ENCODE measurements around the gene ALOX15.

- TF ChIP-seq, protein P1, sequence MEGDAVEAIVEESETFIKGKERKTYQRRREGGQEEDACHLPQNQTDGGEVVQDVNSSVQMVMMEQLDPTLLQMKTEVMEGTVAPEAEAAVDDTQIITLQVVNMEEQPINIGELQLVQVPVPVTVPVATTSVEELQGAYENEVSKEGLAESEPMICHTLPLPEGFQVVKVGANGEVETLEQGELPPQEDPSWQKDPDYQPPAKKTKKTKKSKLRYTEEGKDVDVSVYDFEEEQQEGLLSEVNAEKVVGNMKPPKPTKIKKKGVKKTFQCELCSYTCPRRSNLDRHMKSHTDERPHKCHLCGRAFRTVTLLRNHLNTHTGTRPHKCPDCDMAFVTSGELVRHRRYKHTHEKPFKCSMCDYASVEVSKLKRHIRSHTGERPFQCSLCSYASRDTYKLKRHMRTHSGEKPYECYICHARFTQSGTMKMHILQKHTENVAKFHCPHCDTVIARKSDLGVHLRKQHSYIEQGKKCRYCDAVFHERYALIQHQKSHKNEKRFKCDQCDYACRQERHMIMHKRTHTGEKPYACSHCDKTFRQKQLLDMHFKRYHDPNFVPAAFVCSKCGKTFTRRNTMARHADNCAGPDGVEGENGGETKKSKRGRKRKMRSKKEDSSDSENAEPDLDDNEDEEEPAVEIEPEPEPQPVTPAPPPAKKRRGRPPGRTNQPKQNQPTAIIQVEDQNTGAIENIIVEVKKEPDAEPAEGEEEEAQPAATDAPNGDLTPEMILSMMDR (IDR thresholded peaks at IDR 0.05; ENCODE audit: insufficient read depth, low read length, poor library complexity, severe bottlenecking): no peak
- no peak for TF ChIP-seq EZH2phosphoT487 (conservative IDR thresholded peaks at IDR 0.05; ENCODE audit: low read length)
Measured at GRCh38 chr17:4582101-4582501, 59.4 kb downstream of the ALOX15 start.

Data from SU-DHL-6 (cell line).